ENCODE measurements around the gene FMO3. TPM values are rescaled to one million over a fixed set of nuclear protein-coding genes. Genes with fewer than 3 reads are reported as not detected.

Gene FMO3
- total and polyA plus RNA-seq, 3 experiments from 2014 or later: not detected

DNA sequence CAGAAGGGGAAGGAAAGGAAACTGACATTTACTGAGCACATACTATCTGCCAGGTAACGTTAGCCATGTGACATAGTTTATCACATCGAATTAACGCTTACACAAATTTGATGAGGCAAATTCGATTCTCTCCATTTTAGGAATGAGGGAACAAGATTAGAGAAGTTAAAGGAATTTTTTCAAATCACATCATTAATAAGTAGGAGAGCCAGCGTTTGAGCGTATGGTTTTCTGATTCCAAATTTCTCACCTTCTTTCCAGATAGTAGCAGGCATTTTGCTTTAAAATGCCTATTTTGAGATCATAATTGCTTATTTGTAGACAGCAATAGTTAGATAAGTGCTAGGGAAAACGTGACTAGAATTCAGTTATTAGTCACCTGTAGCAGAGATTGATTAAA is 19.3 kb downstream of the FMO3 start:
- no peaks in the 10 kb centered on the region for H3K27me3 ChIP-seq (ENCODE audit: insufficient read depth, low read length, poor library complexity, severe bottlenecking)
- H3K9me3 ChIP-seq (ENCODE audit: low read length): no peaks in the 10 kb centered on the region
- H3K4me1 Mint-ChIP-seq: no peaks in the 10 kb centered on the region
- H3K27me3 Mint-ChIP-seq: peaks cover 0 to 16% of the 10 kb centered on the region in 2 donors
- no peak overlapping the region for H3K27ac ChIP-seq (ENCODE audit: low read depth, low read length)
- H3K9me3 Mint-ChIP-seq: no peaks in the 10 kb centered on the region
- H3K27ac Mint-ChIP-seq: no peak overlapping the region
- no peak for DNase-seq
- H3K36me3 ChIP-seq (ENCODE audit: insufficient read depth, low read length): no peaks in the 10 kb centered on the region
- H3K4me3 ChIP-seq (ENCODE audit: low read length): no peak overlapping the region
- H3K4me1 ChIP-seq (ENCODE audit: insufficient read depth, low read length): no peaks in the 10 kb centered on the region
- no peak overlapping the region for H3K4me3 Mint-ChIP-seq
- CTCF ChIA-PET: no interaction called here
- H3K36me3 Mint-ChIP-seq: no peaks in the 10 kb centered on the region
- POLR2A ChIA-PET: no interaction called here

DNA sequence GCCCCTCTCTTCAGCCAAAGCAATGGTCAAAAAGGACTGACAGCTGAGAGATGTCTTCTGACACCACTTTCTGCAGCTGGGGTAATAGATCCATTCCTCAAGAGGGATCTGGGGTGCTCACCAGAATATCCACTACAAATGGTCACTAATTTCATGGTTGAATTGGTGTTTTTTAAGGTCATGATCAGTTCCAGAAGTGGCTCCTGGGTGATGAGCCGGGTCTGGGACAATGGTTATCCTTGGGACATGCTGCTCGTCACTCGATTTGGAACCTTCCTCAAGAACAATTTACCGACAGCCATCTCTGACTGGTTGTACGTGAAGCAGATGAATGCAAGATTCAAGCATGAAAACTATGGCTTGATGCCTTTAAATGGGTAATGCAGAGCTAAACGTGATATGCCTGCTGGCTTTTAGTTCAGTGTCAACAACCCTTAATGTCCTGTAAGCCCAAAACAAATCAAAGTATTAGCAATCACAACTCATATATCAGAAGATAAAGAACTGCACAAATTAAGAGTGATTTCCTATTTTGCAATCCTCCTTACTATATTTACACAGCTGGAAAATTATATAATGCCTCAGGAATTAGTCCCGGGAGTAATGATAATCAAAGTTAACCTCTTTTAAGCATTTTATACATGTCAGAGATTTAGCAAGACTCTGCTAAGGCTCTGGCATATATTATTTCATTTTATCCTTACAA is 20.1 kb downstream of the FMO3 start:
- no peaks in the 10 kb centered on the region for H3K9me3 Mint-ChIP-seq
- H3K27ac Mint-ChIP-seq: no peak overlapping the region
- H3K9me3 ChIP-seq (ENCODE audit: low read length): no peaks in the 10 kb centered on the region
- no peaks in the 10 kb centered on the region for H3K36me3 Mint-ChIP-seq
- H3K4me1 ChIP-seq (ENCODE audit: insufficient read depth, low read length): no peaks in the 10 kb centered on the region
- H3K27me3 ChIP-seq (ENCODE audit: insufficient read depth, low read length, poor library complexity, severe bottlenecking): no peaks in the 10 kb centered on the region
- no peak overlapping the region for H3K4me3 Mint-ChIP-seq
- no peak for DNase-seq
- peaks cover 0 to 17% of the 10 kb centered on the region in 2 donors for H3K27me3 Mint-ChIP-seq
- ChIA-PET POLR2A (no interaction called here), CTCF (no interaction called here)
- no peak overlapping the region for H3K4me3 ChIP-seq (ENCODE audit: low read length)
- no peaks in the 10 kb centered on the region for H3K36me3 ChIP-seq (ENCODE audit: insufficient read depth, low read length)
- H3K4me1 Mint-ChIP-seq: no peaks in the 10 kb centered on the region
- no peak overlapping the region for H3K27ac ChIP-seq (ENCODE audit: low read depth, low read length)

DNA sequence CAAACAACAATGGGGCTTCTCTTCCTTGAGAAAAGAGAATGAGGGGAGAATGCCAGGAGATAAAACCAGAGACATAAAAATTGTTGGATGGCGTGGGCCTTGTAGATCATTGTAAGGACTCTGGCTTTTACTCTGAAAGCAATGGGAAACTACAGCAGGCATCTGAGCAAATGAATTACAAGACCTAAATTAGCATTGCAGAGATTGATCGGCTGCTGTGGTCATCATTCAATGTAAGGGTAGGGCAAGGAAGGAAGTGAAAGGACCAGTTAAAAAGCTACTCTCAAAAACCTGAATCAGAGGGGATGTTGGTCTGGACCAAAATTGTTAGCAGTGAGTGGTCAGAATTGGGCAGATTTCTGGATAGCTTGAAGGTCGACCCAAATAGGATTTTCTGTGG is 21.4 kb downstream of the FMO3 start:
- H3K27me3 Mint-ChIP-seq: peaks cover 0 to 17% of the 10 kb centered on the region in 2 donors
- Histone ChIP-seq H3K4me1 (ENCODE audit: insufficient read depth, low read length) (no peaks in the 10 kb centered on the region), H3K27me3 (ENCODE audit: insufficient read depth, low read length, poor library complexity, severe bottlenecking) (no peaks in the 10 kb centered on the region), H3K36me3 (ENCODE audit: insufficient read depth, low read length) (no peaks in the 10 kb centered on the region), H3K9me3 (ENCODE audit: low read length) (no peaks in the 10 kb centered on the region), H3K27ac (ENCODE audit: low read depth, low read length) (no peak overlapping the region), H3K4me3 (ENCODE audit: low read length) (no peak overlapping the region)
- H3K9me3 Mint-ChIP-seq: no peaks in the 10 kb centered on the region
- CTCF ChIA-PET: no interaction called here
- DNase-seq: no peak
- no peaks in the 10 kb centered on the region for H3K36me3 Mint-ChIP-seq
- no peak overlapping the region for H3K4me3 Mint-ChIP-seq
- H3K27ac Mint-ChIP-seq: no peak overlapping the region
- POLR2A ChIA-PET: no interaction called here
- H3K4me1 Mint-ChIP-seq: no peaks in the 10 kb centered on the region

DNA sequence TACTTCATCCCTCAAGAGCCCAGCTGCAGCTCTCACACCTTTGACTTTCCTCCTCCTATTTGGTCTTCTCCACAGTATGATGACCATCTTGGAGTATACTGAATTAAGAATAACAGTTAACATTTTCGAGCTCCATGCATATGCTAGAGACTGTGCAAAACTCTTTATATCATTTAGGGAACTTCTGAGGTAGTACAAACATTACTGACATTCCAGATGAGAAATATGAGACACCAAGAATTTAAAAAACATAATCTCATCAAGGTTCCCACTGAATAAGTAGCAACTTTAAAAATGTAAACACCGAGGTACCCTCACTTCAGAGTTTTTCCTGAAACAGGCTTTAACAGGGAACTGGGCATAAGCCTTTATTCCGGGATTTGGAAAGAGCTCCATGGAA is 22.7 kb downstream of the FMO3 start:
- Histone ChIP-seq H3K27me3 (ENCODE audit: insufficient read depth, low read length, poor library complexity, severe bottlenecking) (no peaks in the 10 kb centered on the region), H3K4me3 (ENCODE audit: low read length) (no peak overlapping the region), H3K36me3 (ENCODE audit: insufficient read depth, low read length) (no peaks in the 10 kb centered on the region), H3K9me3 (ENCODE audit: low read length) (no peaks in the 10 kb centered on the region), H3K4me1 (ENCODE audit: insufficient read depth, low read length) (no peaks in the 10 kb centered on the region), H3K27ac (ENCODE audit: low read depth, low read length) (no peak overlapping the region)
- Mint-ChIP-seq H3K4me3 (no peak overlapping the region), H3K4me1 (no peaks in the 10 kb centered on the region), H3K36me3 (no peaks in the 10 kb centered on the region), H3K27ac (no peak overlapping the region), H3K27me3 (peaks cover 0 to 19% of the 10 kb centered on the region in 2 donors), H3K9me3 (no peaks in the 10 kb centered on the region)
- ChIA-PET POLR2A (no interaction called here), CTCF (no interaction called here)
- DNase-seq: no peak

DNA sequence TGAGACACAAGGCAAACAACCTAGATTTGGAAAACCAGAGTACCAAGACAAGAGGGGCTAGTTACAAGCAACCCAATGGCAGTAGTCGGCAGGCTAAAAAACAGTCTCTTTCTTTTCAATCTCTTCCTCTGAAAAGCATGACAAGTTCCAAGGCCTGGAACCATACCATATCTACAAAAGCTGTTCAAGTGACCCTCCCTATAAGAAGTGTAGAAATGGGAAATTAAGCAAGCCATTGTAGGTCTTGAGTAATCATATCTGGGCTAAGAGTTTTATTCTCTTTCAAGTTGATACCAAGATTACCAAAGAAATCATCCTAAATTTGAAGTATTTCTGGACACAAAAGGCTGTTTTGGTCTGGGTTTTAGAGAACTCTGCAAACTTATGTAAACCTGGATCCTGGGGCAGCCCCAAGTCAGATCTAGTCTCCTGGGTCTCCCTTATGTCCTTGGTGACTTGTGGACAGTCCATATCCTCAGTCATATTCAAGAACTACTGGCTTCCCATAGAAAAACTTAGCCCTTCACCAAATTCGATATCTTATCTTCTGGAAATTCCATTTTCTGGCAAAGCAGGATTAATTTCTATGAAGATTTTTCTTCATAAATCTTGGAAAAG is 24.7 kb downstream of the FMO3 start:
- CTCF ChIA-PET: no interaction called here
- POLR2A ChIA-PET: no interaction called here
- Mint-ChIP-seq H3K4me3 (no peak overlapping the region), H3K27ac (no peak overlapping the region), H3K4me1 (no peaks in the 10 kb centered on the region), H3K9me3 (no peaks in the 10 kb centered on the region), H3K36me3 (no peaks in the 10 kb centered on the region), H3K27me3 (peaks cover 0 to 20% of the 10 kb centered on the region in 2 donors)
- Histone ChIP-seq H3K4me3 (ENCODE audit: low read length) (no peak overlapping the region), H3K36me3 (ENCODE audit: insufficient read depth, low read length) (no peaks in the 10 kb centered on the region), H3K27me3 (ENCODE audit: insufficient read depth, low read length, poor library complexity, severe bottlenecking) (no peaks in the 10 kb centered on the region), H3K9me3 (ENCODE audit: low read length) (no peaks in the 10 kb centered on the region), H3K27ac (ENCODE audit: low read depth, low read length) (no peak overlapping the region), H3K4me1 (ENCODE audit: insufficient read depth, low read length) (no peaks in the 10 kb centered on the region)
- DNase-seq: no peak

DNA sequence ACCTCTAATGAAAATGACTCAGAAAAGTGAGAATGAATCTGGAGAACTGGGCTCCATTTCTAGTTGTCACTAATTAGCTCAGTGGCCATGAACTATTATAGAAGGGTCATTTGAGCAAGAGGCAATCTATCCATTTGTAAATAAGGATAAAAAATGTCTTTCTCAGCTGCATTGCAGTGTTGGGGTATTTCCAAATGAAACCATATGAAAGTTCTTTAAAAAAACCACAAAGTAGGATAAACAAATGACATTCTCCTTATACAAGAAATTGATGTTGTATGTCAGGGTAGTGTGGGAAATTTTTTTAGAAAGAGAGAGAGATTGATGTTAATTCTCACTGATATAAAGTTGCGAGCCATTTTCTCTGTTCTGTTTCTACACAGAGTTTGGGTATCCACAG is 26.0 kb downstream of the FMO3 start:
- H3K4me1 Mint-ChIP-seq: no peaks in the 10 kb centered on the region
- peaks cover 0 to 23% of the 10 kb centered on the region in 2 donors for H3K27me3 Mint-ChIP-seq
- Histone ChIP-seq H3K4me1 (ENCODE audit: insufficient read depth, low read length) (no peaks in the 10 kb centered on the region), H3K36me3 (ENCODE audit: insufficient read depth, low read length) (no peaks in the 10 kb centered on the region), H3K4me3 (ENCODE audit: low read length) (no peak overlapping the region), H3K27me3 (ENCODE audit: insufficient read depth, low read length, poor library complexity, severe bottlenecking) (no peaks in the 10 kb centered on the region), H3K27ac (ENCODE audit: low read depth, low read length) (no peak overlapping the region), H3K9me3 (ENCODE audit: low read length) (no peaks in the 10 kb centered on the region)
- no peak overlapping the region for H3K27ac Mint-ChIP-seq
- POLR2A ChIA-PET: no interaction called here
- H3K9me3 Mint-ChIP-seq: no peaks in the 10 kb centered on the region
- H3K36me3 Mint-ChIP-seq: no peaks in the 10 kb centered on the region
- H3K4me3 Mint-ChIP-seq: no peak overlapping the region
- no peak for DNase-seq
- CTCF ChIA-PET: no interaction called here

DNA sequence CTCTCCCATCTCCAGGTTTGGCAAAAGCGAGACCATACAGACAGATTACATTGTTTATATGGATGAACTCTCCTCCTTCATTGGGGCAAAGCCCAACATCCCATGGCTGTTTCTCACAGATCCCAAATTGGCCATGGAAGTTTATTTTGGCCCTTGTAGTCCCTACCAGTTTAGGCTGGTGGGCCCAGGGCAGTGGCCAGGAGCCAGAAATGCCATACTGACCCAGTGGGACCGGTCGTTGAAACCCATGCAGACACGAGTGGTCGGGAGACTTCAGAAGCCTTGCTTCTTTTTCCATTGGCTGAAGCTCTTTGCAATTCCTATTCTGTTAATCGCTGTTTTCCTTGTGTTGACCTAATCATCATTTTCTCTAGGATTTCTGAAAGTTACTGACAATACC is 26.4 kb downstream of the FMO3 start:
- no peak overlapping the region for H3K4me3 Mint-ChIP-seq
- H3K4me3 ChIP-seq (ENCODE audit: low read length): no peak overlapping the region
- no peaks in the 10 kb centered on the region for H3K4me1 Mint-ChIP-seq
- no peaks in the 10 kb centered on the region for H3K27me3 ChIP-seq (ENCODE audit: insufficient read depth, low read length, poor library complexity, severe bottlenecking)
- H3K27ac ChIP-seq (ENCODE audit: low read depth, low read length): no peak overlapping the region
- H3K27ac Mint-ChIP-seq: no peak overlapping the region
- ChIA-PET CTCF (no interaction called here), POLR2A (no interaction called here)
- H3K36me3 ChIP-seq (ENCODE audit: insufficient read depth, low read length): no peaks in the 10 kb centered on the region
- no peaks in the 10 kb centered on the region for H3K36me3 Mint-ChIP-seq
- H3K9me3 ChIP-seq (ENCODE audit: low read length): no peaks in the 10 kb centered on the region
- no peaks in the 10 kb centered on the region for H3K9me3 Mint-ChIP-seq
- peaks cover 0 to 24% of the 10 kb centered on the region in 2 donors for H3K27me3 Mint-ChIP-seq
- no peak for DNase-seq
- H3K4me1 ChIP-seq (ENCODE audit: insufficient read depth, low read length): no peaks in the 10 kb centered on the region

DNA sequence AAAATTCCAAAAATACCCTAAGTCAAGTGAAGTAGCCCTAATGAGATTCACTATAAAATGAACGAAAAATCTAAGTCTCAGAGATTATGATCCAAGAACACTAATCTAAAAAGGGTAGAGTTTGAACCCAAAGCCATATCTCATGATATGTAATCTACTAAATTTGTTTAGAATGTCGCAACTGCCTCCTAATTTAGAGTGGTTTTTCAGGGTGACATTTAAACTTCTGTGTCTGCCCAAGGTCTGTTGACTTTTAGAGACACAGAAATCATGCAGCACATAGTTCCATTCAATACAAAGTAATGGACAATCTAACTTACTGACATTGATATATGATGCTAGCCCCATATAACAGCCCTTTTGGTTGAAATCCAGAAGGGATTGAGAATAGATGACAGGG is 28.9 kb downstream of the FMO3 start:
- Mint-ChIP-seq H3K27ac (no peak overlapping the region), H3K4me3 (no peak overlapping the region), H3K4me1 (no peaks in the 10 kb centered on the region), H3K27me3 (peaks cover 1 to 29% of the 10 kb centered on the region in 2 donors), H3K9me3 (no peaks in the 10 kb centered on the region), H3K36me3 (no peaks in the 10 kb centered on the region)
- DNase-seq: no peak
- Histone ChIP-seq H3K4me1 (ENCODE audit: insufficient read depth, low read length) (no peaks in the 10 kb centered on the region), H3K27me3 (ENCODE audit: insufficient read depth, low read length, poor library complexity, severe bottlenecking) (no peaks in the 10 kb centered on the region), H3K9me3 (ENCODE audit: low read length) (no peaks in the 10 kb centered on the region), H3K27ac (ENCODE audit: low read depth, low read length) (no peak overlapping the region), H3K36me3 (ENCODE audit: insufficient read depth, low read length) (no peaks in the 10 kb centered on the region), H3K4me3 (ENCODE audit: low read length) (no peak overlapping the region)
- ChIA-PET CTCF (no interaction called here), POLR2A (no interaction called here)
